Large intestine (tissue), 3 donors: ENCODE measurements around the gene WBP2. TPM values are rescaled to one million over a fixed set of nuclear protein-coding genes. Genes with fewer than 3 reads are reported as not detected.
A peak's percentile ranks its signal among the peaks of the same experiment; 100 is the strongest.
"Not testable (repeated sequence)": the region's sequence is repeated elsewhere in the genome, so short reads cannot be mapped to it uniquely, and the experiment has no call there.

ENCODE experiments used
- DNase-seq, 2 donors: peaks; one replicate each; pipeline versions ENCODE4 v3.0.0 to v3.0.0-alpha.2; 2013
- H3K27ac ChIP-seq: one replicate; pipeline ENCODE4 v1.5.1; 2013; ENCODE audit warnings: low read length
- H3K27me3 ChIP-seq: 2 replicates; pipeline ENCODE4 v1.6.1; 2013; ENCODE audit warnings: low read length; ENCODE audit not compliant: control insufficient read depth, insufficient read depth
- H3K36me3 ChIP-seq: 2 replicates; pipeline ENCODE4 v1.6.1; 2013; ENCODE audit warnings: low read length; ENCODE audit not compliant: control insufficient read depth, insufficient read depth
- H3K4me1 ChIP-seq: one replicate; pipeline ENCODE4 v1.6.1; 2013; ENCODE audit warnings: low read length; ENCODE audit not compliant: control insufficient read depth, insufficient read depth
- H3K4me3 ChIP-seq: one replicate; pipeline ENCODE4 v1.5.1; 2013; ENCODE audit warnings: low read length
- H3K9me3 ChIP-seq: one replicate; pipeline ENCODE4 v1.6.1; 2013; ENCODE audit warnings: mild to moderate bottlenecking, low read depth, low read length, moderate library complexity; ENCODE audit not compliant: control insufficient read depth
- WGBS: methylation state at CpG from one replicate; pipeline ENCODE4 v1.1.5; 2013; ENCODE audit warnings: low lambda C conversion rate; ENCODE audit not compliant: insufficient coverage; 5-methylcytosine and 5-hydroxymethylcytosine counted together
- polyA plus RNA-seq: library from polyadenylated mRNA; unstranded; fragments of 120-200 nt; gene quantifications from one replicate; pipeline ENCODE4 v1.2.1, GENCODE V29; 2013

Gene WBP2
- polyA plus RNA-seq, 1 donor, result 107 TPM

- H3K9me3 ChIP-seq, result no peaks in the 10 kb centered on the region
- WGBS, result no CpG with 5 or more reads among the region's 26 CpGs
- H3K27me3 ChIP-seq, result peaks cover 7% of the 10 kb centered on the region
- peak in 1 of 2 donors; percentile 54 for DNase-seq
- peak overlapping the region; percentile 56 for H3K4me3 ChIP-seq
- H3K4me1 ChIP-seq, result peaks cover 31% of the 10 kb centered on the region
- peaks cover 13% of the 10 kb centered on the region for H3K36me3 ChIP-seq
- H3K27ac ChIP-seq, result peak overlapping the region; percentile 70
Observed at GRCh38 chr17:75876190-75876937, 21.2 kb upstream of the WBP2 start.

DNA sequence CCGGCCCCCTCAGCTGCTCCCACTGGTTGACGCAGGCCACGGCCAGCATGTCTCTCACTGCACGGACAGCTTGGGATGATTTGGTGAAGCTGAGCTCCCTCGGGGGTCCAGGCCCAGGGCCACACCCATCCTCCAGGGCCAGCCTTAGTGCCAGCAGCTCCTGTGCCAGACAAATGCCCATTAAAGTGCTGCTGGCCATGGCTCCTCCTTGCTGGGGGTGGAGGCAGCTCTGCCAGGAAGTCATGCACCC, 20.7 kb upstream of the WBP2 start:
- DNase-seq, result no peak
- Histone ChIP-seq H3K4me3 (no peak overlapping the region), H3K27me3 (peaks cover 7% of the 10 kb centered on the region), H3K9me3 (no peaks in the 10 kb centered on the region), H3K36me3 (peaks cover 13% of the 10 kb centered on the region), H3K4me1 (peaks cover 31% of the 10 kb centered on the region), H3K27ac (no peak overlapping the region)
- WGBS, result no CpG with 5 or more reads among the region's 5 CpGs

DNA sequence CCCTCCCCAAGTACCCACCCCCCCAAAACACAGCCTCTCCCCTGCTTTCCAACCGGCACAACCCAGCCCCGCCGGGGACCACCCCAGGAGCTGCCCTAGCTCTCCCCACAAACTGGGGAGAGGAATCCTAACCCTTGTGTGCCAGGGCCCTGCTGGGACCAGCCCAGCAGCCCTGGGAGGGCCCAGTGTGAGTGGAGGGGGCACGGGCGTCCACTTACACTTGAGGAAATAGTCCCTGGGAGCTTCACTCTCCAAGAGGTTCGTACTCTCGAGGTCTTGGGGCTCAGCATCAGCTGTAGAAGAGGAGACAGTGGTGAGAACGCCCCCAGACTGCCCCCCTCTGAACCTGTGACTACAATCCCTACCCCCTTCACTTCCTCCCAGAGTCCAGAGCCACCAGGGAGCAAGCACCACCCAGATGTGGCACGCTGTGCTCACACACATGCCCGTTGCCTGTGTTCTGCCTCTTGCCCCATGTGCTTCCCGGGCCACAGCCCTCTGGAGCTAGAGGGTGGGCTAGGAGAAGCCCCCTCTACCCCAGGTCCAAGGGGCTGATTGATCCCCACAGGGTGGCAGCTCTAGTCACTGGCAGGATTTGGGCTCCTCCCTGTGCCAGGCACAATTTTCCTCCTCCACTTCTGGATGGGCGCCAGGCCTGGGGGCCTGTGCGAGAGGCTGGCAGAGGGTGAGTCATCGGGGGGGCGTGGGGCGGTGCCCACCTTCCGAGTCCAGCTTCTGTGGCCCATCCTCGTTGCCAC, 20.2 kb upstream of the WBP2 start:
- Histone ChIP-seq H3K27ac (no peak overlapping the region), H3K36me3 (peaks cover 13% of the 10 kb centered on the region), H3K9me3 (no peaks in the 10 kb centered on the region), H3K4me3 (no peak overlapping the region), H3K4me1 (peaks cover 31% of the 10 kb centered on the region), H3K27me3 (peaks cover 7% of the 10 kb centered on the region)
- DNase-seq, result no peak
- no CpG with 5 or more reads among the region's 18 CpGs for WGBS

DNA sequence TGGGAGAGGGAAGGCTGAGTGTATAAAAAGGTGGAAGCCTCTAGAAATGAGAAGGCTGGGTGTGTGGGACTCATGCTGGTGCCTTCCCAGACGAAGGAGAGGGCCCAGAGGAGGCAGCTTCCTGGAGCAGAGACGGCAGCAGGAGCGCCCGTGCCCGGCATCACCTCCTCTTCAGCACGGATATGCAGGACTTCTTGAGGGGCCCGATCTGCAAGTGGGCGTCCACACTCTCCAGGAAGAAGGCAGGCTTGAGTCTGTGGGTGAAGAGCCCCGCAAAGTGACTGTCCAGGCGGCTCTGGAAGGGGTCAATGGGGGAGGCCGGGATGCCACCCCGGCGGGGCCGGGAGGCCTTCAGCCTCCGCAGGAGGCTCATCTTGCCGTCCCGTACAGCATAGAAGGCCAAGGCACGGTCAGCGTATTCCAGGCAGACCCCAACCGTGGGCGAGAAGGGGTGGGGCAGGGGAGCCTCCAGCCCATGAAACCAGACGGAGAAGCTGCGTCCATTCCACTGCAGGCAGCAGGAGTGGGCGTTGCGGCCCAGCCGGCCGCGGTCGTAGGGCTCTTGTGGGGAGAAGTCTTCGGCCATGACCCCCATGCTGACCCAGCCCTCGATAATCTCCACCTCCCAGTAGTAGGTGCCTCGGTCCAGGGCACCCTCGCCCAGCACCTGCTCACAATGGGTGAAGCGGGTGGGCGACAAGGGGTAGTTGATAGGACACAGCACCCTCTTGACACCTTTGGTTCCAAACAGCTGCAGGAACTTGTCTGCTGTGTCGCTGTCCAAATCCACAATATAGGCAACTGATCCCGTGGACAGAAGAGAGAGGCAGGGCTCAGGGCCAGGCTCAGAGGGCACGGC, 19.4 kb upstream of the WBP2 start:
- peaks cover 7% of the 10 kb centered on the region for H3K27me3 ChIP-seq
- peaks cover 13% of the 10 kb centered on the region for H3K36me3 ChIP-seq
- WGBS, result no CpG with 5 or more reads among the region's 38 CpGs
- H3K9me3 ChIP-seq, result no peaks in the 10 kb centered on the region
- H3K4me3 ChIP-seq, result no peak overlapping the region
- peaks cover 34% of the 10 kb centered on the region for H3K4me1 ChIP-seq
- no peak for DNase-seq
- no peak overlapping the region for H3K27ac ChIP-seq

DNA sequence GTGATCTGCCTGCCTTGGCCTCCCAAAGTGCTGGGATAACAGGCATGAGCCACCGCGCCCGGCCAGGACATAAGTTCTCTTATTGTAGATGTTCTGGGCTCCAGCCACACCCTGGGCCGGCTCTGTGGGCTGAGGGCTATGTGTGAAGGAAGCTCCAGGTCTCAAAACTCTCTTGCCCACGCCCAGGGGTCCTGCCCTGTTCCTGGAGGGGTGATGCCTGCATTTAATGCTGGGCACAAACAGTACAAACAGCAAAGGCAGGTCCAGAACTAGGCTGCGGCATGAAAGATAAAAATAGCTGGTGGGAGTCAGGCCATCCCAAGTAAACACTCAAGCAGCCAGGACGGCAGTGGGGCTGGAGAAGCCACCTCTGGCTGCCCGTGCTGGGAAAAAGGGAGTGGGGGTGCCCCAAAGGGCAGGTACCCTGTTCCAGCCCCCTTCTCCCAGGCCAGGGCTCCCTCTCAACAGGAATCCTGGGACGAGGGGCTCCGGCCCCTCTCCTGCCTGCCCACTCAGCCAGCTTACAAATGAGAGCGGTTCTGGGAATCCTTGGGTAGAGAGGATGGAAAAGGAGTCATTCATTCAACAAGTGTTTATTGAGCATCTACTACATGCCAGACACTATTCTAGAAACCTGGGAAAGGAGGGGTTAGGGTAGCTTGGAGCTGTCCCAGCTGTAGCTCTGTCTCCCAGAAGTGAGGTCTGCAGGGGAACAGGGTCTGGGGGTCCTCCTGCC, 18.6 kb upstream of the WBP2 start:
- peaks cover 13% of the 10 kb centered on the region for H3K36me3 ChIP-seq
- H3K4me1 ChIP-seq, result peaks cover 40% of the 10 kb centered on the region
- H3K27me3 ChIP-seq, result peaks cover 2% of the 10 kb centered on the region
- H3K4me3 ChIP-seq, result no peak overlapping the region
- no CpG with 5 or more reads among the region's 11 CpGs for WGBS
- no peak for DNase-seq
- no peaks in the 10 kb centered on the region for H3K9me3 ChIP-seq
- H3K27ac ChIP-seq, result no peak overlapping the region

- no peaks in the 10 kb centered on the region for H3K27me3 ChIP-seq
- no peaks in the 10 kb centered on the region for H3K9me3 ChIP-seq
- peak in 1 of 2 donors; percentile 65 for DNase-seq
- H3K4me3 ChIP-seq, result no peak overlapping the region
- no CpG with 5 or more reads among the region's 13 CpGs for WGBS
- H3K36me3 ChIP-seq, result peaks cover 13% of the 10 kb centered on the region
- peak overlapping the region; percentile 64 for H3K27ac ChIP-seq
- H3K4me1 ChIP-seq, result peaks cover 40% of the 10 kb centered on the region
Observed at GRCh38 chr17:75872434-75873351, 17.6 kb upstream of the WBP2 start.

- not testable (repeated sequence) for H3K9me3 ChIP-seq, H3K4me3 ChIP-seq, DNase-seq, H3K27me3 ChIP-seq, H3K27ac ChIP-seq, H3K36me3 ChIP-seq
- WGBS, result 83% methylated on average over 1 of the region's 10 CpGs
- H3K4me1 ChIP-seq, result peaks cover 18% of the 10 kb centered on the region
Observed at GRCh38 chr17:75870228-75870627, 15.1 kb upstream of the WBP2 start.

- WGBS, result no CpG with 5 or more reads among the region's 23 CpGs
- no peaks in the 10 kb centered on the region for H3K27me3 ChIP-seq
- peak in 1 of 2 donors; percentile 51 for DNase-seq
- H3K27ac ChIP-seq, result peak overlapping the region; percentile 48
- no peaks in the 10 kb centered on the region for H3K9me3 ChIP-seq
- H3K4me3 ChIP-seq, result no peak overlapping the region
- peaks cover 4% of the 10 kb centered on the region for H3K36me3 ChIP-seq
- H3K4me1 ChIP-seq, result peaks cover 18% of the 10 kb centered on the region
Observed at GRCh38 chr17:75869282-75870141, 14.4 kb upstream of the WBP2 start.
